HG03439 (cell line): Measurements from ENCODE around the gene ARHGEF10L.

Experiments used
- ATAC-seq: cut with Tn5 transposase; IDR thresholded peaks from one replicate; pipeline ENCODE4 v1.9.1; 2021; ENCODE audit warnings: mild to moderate bottlenecking, moderate library complexity; ENCODE audit not compliant: unreplicated experiment

ARHGEF10L gene

DNA sequence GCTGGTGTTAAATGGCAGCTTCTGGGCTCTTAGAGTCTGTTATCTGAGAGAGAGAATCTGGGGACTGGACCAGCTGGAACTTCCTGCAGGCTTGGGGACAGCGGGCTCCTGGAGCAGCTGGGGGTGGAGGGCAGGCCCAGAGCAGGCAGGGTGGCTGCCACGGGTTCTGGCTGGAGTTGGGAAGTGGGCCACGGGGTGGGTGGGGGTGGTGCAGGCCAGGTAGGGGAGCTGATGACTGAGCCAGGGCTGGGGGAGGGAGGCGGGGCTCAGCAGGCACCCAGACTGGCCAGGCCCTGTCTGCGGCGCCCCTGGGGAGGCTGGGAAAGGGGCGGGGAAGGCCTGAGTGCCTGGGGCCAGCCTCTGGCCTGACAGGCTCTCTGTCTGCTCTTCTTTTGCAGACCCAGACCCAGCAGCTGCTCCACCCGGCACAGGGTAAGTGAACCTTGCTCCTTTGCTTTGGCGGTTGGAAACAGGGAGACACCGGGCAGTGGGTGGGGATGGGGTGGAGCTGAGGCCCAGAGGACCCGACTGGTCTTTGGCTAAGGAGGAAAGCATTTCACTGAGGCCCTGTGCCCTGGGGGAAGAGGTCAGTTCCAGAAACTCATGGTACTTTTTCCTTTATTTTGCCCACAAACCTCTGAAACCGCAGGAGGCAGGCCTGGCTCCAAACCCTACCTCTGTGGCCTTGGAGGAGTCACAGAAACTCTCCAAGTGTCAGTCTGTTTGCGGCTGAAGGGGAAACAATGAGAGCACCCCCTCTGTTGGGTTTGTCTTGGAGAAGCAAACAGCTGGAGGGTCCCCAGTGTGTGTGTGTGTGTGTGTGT is 48.8 kb downstream of the ARHGEF10L start:
- no peak for ATAC-seq

DNA sequence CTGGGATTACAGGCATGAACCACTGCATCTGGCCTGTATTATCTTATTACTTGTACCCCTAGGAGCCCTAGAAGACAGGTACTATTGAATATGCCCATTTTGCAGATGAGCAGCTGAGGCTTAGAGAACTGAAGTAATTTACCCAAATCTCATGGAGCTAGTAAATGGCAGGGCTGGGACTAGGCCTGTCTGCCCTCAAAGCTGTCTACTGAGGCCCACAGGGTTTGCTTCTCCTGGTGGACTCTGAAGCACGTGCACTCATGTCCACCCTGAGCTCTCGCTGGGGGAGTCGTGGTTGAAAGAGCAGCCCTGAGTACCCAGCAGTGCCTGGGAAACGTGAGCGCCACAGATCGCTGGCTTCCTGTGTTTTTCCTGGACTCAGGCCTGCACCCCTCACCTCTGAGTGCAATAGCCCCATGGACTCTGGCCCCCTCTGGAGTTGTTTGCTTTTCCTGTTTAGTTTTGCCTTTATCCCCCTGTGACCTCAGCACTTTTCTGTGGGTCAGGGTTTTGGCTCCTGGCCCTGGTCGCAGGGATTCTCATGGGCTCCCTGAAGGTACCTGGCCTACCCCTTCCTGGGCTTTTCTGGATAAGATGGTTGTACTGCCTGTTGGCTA is 52.4 kb downstream of the ARHGEF10L start:
- ATAC-seq, result no peak

- ATAC-seq, result no peak
Observed at GRCh38 chr1:17594026-17594425, 54.5 kb downstream of the ARHGEF10L start.

DNA sequence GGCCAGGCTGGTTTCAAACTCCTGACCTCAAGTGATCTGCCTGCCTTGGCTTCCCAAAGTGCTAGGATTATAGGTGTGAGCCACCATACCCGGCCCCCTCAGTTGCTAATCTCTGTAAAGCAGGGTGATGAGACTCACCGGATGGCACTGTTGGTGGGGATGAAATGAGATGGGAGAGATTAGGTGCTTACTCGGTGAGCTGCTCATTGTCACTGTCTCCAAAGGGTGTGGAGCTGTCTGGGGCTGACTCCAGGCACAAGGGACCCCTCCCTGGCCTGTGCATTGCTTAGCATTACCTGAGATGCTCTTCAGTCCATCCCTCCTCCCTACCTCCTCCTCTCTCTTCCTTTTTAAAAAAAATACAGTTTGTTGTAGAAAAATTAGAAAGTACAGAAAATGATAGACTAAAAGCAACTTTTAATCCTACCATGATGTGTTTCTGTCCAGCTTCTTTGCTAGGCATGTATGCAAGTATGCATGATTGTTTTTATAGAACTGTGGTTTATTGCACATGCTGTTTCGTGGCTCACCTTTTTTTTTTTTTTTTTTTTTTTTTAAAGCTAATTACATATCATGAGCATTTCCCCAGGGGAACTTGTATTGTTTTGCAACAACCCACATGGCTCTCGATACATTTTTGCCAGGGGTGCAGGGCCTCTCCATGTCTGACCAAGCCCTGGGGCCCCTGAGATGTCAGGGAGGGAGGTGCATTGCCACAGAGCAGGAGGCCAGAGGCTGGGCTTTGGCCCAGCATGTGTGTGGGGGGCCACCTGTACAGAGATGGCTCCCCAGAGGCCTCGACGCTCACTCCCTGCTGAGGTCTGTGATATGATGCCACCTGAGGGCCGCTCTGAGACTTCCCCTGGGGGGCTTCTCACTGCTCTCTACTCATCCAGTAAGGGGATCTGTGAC is 55.4 kb downstream of the ARHGEF10L start:
- ATAC-seq, result no peak

- no peak for ATAC-seq
Observed at GRCh38 chr1:17595602-17595925, 56.1 kb downstream of the ARHGEF10L start.

DNA sequence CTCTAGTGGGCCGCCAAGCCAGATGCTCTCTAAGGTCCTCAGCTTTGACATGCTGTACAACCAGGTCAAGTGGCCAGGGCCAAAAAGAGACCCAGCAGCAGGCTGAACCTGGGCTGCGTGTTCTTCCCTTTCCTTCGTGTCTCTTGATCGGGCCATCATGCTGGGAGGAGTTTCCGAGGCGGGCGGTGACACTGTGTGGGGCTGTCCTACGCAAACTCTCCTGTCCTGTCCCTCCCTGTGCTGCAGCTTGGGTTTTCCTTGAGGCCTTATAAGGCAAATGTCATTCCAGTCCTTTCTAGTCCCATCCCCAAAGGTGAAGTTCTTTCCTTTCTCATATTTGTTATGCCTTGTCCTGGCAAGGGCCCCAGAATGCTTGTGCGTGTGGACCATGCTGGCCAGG is 56.7 kb downstream of the ARHGEF10L start:
- ATAC-seq, result no peak

GRCh38 chr1:17596651-17597509 is 57.4 kb downstream of the ARHGEF10L start:
- ATAC-seq, result no peak

DNA sequence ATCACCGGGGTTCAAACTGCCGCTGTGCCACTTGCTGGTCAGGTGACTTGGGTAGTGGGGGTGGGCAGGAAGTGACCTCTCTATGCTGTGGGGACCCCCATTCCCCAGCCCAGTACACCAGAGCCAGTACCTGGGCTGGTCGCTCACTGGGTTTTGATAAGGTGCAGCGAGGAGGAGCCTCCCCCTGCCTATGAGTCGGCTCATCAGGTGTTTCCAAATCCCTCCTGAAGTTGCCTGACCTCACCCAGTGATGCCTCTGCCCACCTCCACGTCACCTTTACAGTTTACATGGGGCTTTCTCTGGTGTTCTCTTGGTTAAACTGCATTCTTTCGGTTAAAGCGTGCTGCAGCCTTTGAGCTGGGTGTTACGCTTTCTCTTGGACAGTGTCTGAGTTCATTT is 58.2 kb downstream of the ARHGEF10L start:
- no peak for ATAC-seq

GRCh38 chr1:17598251-17598650 is 58.8 kb downstream of the ARHGEF10L start:
- no peak for ATAC-seq

DNA sequence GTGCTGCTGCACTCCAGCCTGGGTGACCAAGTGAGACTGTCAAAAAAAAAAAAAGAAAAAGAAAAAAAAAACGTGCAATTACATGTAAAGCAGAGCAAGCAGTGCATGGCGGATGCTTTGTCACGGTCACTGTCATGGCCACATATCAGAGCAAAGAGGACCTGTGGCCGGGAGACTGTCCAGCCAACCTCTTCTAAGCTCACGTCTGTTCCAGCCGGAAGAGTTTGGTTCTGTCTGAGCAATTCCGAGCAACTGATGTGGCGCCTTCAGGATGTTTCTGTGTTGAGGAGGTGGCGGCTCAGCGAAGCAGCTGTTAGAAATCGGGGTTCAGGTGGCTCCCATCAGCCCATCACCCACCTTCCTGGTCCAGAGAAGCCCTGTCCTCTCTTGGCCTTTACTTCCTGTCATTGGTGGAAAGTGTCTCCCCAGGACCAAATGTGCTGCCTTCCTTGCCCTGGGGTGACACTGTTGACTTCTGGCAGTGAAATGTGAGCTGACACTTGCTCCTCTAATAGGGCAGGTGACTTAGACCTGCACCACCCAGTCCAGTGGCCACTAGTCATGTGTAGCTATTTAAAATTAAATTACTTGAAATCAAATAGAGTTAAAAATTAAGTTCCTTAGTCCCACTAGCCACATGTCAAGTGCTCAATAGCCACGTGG is 59.9 kb downstream of the ARHGEF10L start:
- no peak for ATAC-seq

- ATAC-seq, result no peak
Observed at GRCh38 chr1:17599954-17600300, 60.4 kb downstream of the ARHGEF10L start.

DNA sequence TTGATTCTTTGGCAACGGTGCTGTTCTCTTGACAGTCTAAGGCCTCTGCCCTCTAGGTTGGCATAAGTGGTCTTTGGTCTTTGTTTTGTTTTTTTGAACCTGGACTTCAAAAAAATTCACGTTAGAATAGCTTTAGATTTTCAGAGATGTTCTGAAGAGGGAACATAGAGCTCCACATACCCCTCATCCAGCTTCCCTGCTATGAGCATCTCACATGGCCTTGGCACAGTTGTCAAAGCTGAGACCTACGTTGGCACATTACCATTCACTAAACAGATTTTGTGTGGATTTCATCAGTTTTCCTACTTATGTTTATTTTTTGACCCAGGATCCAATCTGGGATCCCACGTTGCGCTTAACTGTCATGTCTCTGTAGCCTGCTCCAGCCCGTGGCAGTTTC is 60.8 kb downstream of the ARHGEF10L start:
- ATAC-seq, result no peak

GRCh38 chr1:17601643-17602382 is 62.3 kb downstream of the ARHGEF10L start:
- ATAC-seq, result no peak

DNA sequence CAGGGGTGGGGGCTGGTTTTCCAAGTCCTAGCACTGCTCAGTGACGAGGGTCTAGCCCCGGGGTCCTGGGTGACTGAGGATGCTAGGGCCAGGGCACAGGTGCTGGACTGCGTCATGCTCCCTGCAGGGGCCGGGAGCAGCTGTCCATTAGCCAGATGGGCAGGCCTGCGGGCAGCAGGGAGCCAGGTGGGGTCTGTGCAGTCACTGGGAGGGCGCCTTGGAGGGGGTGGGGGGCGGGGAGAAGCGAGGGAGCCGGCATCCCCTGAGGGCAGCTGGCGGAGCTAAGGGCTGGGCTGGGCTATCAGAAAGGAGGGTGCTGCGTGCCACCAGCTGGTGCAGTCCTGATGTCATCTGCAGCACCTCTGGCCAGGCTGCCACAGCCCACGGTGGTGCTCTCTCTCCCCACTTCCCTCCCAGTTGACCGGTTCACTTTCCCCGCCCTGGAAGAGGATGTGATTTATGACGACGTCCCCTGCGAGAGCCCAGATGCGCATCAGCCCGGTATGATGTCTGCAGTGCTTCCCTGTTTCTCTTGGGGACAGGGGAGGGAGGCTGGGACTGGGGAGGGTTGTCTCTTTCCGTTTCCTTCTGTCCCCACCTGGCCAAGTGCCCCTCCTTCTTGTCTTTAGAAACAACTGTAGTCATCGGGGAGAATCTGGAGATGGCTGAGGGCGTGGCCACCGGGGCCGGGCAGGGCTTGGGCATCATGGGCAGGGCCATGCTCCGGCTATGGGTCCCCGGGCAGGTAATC is 63.8 kb downstream of the ARHGEF10L start:
- ATAC-seq, result no peak

DNA sequence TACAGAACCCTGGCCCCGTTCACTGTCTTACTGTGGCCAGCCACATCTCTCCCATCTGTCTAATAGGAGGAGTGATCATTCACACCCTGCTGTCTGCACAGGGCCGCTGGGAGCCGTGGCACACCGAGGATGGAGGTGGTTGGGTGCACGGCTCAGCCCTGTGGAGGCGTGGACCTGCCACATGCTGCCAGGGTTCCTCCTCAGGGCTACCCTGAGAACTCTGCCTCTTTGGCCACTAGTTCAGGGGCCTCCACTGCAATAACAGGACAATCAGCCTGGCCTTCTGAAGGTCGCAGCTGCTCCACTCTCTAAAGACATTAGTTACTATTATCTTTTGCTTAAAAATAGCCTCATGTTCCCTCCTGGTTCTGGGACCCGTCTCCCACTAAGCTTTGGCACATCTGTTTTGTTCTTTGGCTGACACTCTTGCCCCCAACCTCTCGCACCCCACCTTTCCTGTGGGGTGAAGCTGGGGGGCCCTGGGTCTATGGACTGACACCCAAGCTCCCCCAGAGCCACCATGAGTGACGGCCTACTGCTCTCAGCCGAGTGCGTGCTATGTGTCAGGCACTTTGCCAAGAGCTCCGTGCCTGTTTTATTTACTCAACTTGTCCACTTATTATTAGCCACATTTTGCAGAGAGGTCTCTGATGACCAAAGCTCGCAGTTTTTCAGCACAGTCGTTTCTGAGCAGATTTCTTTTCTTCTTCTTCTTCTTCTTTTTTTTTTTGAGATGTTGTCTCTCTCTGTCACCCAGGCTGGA is 66.3 kb downstream of the ARHGEF10L start:
- ATAC-seq, result no peak

DNA sequence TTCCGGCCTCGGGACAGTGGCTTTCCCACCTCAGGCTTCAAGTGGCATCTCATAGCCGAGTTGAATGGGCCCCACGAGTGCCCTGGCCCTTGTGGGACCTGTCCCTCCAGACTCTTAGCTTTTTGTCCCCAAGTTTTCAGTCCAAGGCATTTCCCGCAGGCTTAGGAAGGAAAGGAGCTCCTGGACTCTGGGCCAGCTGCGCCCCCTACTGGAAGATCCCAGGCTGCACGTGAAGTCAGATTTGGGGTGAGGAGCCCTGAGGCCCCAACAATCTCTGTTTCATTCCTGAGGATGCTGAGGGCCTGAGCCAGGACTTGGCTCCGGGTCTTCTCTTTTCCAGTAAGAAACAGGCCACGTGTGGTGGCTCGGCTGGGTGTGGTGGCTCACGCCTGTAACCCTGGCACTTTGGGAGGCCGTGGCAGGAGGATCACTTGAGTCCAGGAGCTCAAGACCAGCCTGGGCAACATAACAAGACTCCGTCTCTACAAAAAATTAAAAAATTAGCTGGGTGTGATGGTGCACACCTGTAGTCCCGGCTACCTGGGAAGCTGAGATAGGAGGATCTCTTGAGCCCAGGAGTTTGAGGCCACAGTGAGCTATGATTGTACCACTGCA is 67.4 kb downstream of the ARHGEF10L start:
- ATAC-seq, result no peak

- ATAC-seq, result no peak
Observed at GRCh38 chr1:17607644-17608581, 68.4 kb downstream of the ARHGEF10L start.
